ENCODE data around the gene CDK5RAP2. TPM values are rescaled to one million over a fixed set of nuclear protein-coding genes. Genes with fewer than 3 reads are reported as not detected.

CDK5RAP2 gene
- total RNA-seq, 6 experiments from 2014 or later: 25.9 to 61.6 (median 34.7) TPM

GRCh38 chr9:120610975-120611689, 31.2 kb upstream of the CDK5RAP2 start:
- Histone ChIP-seq H3K27me3 (no peaks in the 10 kb centered on the region), H3K27ac (no peak overlapping the region), H3K4me1 (no peaks in the 10 kb centered on the region), H3K36me3 (peaks cover 0 to 45% (median 10%) of the 10 kb centered on the region in 4 donors), H3K9me3 (no peaks in the 10 kb centered on the region), H3K4me3 (no peak overlapping the region)
- intact Hi-C loops (cut with DNase I): no loop called here
- ATAC-seq (peak in 2 of 4 donors; percentile 32 to 49), DNase-seq (no peak)
- peak; percentile 19 to 34 (median 26) for TF ChIP-seq CTCF (IDR thresholded peaks at IDR 0.05)
- TF ChIP-seq POLR2A (IDR thresholded peaks at IDR 0.05): no peak

GRCh38 chr9:120609636-120610035, 29.7 kb upstream of the CDK5RAP2 start:
- 91% methylated on average over 2 of the region's 2 CpGs for WGBS (ENCODE audit: insufficient coverage, low coverage, low lambda C conversion rate, missing lambda C conversion rate)
- intact Hi-C loops (cut with DNase I): no loop called here
- Histone ChIP-seq H3K4me1 (no peaks in the 10 kb centered on the region), H3K27ac (no peak overlapping the region), H3K4me3 (no peak overlapping the region), H3K27me3 (no peaks in the 10 kb centered on the region), H3K9me3 (no peaks in the 10 kb centered on the region), H3K36me3 (peaks cover 0 to 58% (median 17%) of the 10 kb centered on the region in 4 donors)
- DNase-seq: no peak
- no peak for TF ChIP-seq POLR2A (IDR thresholded peaks at IDR 0.05)
- ATAC-seq: no peak

GRCh38 chr9:120608421-120608820, 28.5 kb upstream of the CDK5RAP2 start:
- ATAC-seq (no peak), DNase-seq (no peak)
- intact Hi-C loops (cut with DNase I): no loop called here
- Histone ChIP-seq H3K4me3 (no peak overlapping the region), H3K27ac (no peak overlapping the region), H3K36me3 (peaks cover 0 to 59% (median 18%) of the 10 kb centered on the region in 4 donors), H3K4me1 (no peaks in the 10 kb centered on the region), H3K9me3 (no peaks in the 10 kb centered on the region), H3K27me3 (no peaks in the 10 kb centered on the region)
- no peak for TF ChIP-seq CTCF (IDR thresholded peaks at IDR 0.05)
- TF ChIP-seq POLR2A (IDR thresholded peaks at IDR 0.05): no peak

- WGBS (ENCODE audit: insufficient coverage, low coverage, low lambda C conversion rate, missing lambda C conversion rate): 48% methylated on average over 1 of the region's 1 CpG
- ATAC-seq (no peak), DNase-seq (no peak)
- Histone ChIP-seq H3K4me1 (no peaks in the 10 kb centered on the region), H3K27me3 (no peaks in the 10 kb centered on the region), H3K27ac (no peak overlapping the region), H3K36me3 (peaks cover 0 to 43% (median 18%) of the 10 kb centered on the region in 4 donors), H3K4me3 (no peak overlapping the region), H3K9me3 (no peaks in the 10 kb centered on the region)
- intact Hi-C loops (cut with DNase I): no loop called here
- TF ChIP-seq POLR2A (IDR thresholded peaks at IDR 0.05) (no peak), CTCF (IDR thresholded peaks at IDR 0.05) (no peak)
Measured at GRCh38 chr9:120603591-120603990, 23.6 kb upstream of the CDK5RAP2 start.

- intact Hi-C loops (cut with DNase I): no loop called here
- TF ChIP-seq CTCF (IDR thresholded peaks at IDR 0.05): no peak
- TF ChIP-seq POLR2A (IDR thresholded peaks at IDR 0.05): no peak
- ATAC-seq: no peak
Measured at GRCh38 chr9:120603010-120603409, 23.0 kb upstream of the CDK5RAP2 start.

More at GRCh38 chr9:120603010-120603409, 23.0 kb upstream of the CDK5RAP2 start:
- Histone ChIP-seq H3K9me3 (no peaks in the 10 kb centered on the region), H3K27me3 (no peaks in the 10 kb centered on the region), H3K36me3 (peaks cover 0 to 43% (median 16%) of the 10 kb centered on the region in 4 donors), H3K4me1 (no peaks in the 10 kb centered on the region), H3K4me3 (no peak overlapping the region), H3K27ac (no peak overlapping the region)
- 100% methylated on average over 1 of the region's 1 CpG for WGBS (ENCODE audit: insufficient coverage, low coverage, low lambda C conversion rate, missing lambda C conversion rate)
- DNase-seq: no peak
